GM12878 (cell line): ENCODE data around the gene TAF3. TPM values are rescaled to one million over a fixed set of nuclear protein-coding genes. Genes with fewer than 3 reads are reported as not detected.

Experiments
- BHLHE40 ChIP-seq, 2 experiments: fragments of 450-650 bp in 1 of 2; IDR thresholded peaks; 2 replicates each; pipeline ENCODE4 v1.6.1; 2011 to 2017; ENCODE audit warnings: low read depth in 2 of 2, borderline replicate concordance in 1 of 2, improper control_type of control experiment in 1 of 2, low read length in 1 of 2, mild to moderate bottlenecking in 1 of 2
- DPF2 ChIP-seq: fragments of 450-650 bp; IDR thresholded peaks from 2 replicates; pipeline ENCODE4 v1.6.1; 2017; ENCODE audit warnings: mild to moderate bottlenecking
- FOXM1 ChIP-seq: IDR thresholded peaks from 2 replicates; pipeline ENCODE4 v1.6.1; 2012; ENCODE audit warnings: low read depth, mild to moderate bottlenecking, inconsistent platforms, low read length, moderate library complexity
- GABPA ChIP-seq: IDR thresholded peaks from 2 replicates; pipeline ENCODE4 v1.6.1; 2014; ENCODE audit warnings: antibody characterized with exemption, low read depth, mild to moderate bottlenecking, inconsistent platforms
- HCFC1 ChIP-seq: fragments of 150-350 bp; IDR thresholded peaks from 2 replicates; pipeline ENCODE4 v1.6.1; 2014; ENCODE audit warnings: low read length
- IKZF1 ChIP-seq: fragments of 450-650 bp; conservative IDR thresholded peaks from 2 replicates; pipeline ENCODE4 v1.6.1; 2017; ENCODE audit warnings: antibody characterized with exemption, mild to moderate bottlenecking
- IKZF2 ChIP-seq, 2 experiments: fragments of 450-650 bp; IDR thresholded peaks; 2 replicates each; pipeline ENCODE4 v1.6.1; 2017; ENCODE audit warnings: mild to moderate bottlenecking in 2 of 2, moderate library complexity in 2 of 2
- LARP7 ChIP-seq: fragments of 450-650 bp; IDR thresholded peaks from 2 replicates; pipeline ENCODE4 v1.6.1; 2017; ENCODE audit warnings: mild to moderate bottlenecking
- MEF2A ChIP-seq: IDR thresholded peaks from 2 replicates; pipeline ENCODE4 v1.6.1; 2011; ENCODE audit warnings: low read depth, mild to moderate bottlenecking, low read length, moderate library complexity; ENCODE audit not compliant: insufficient read depth
- MXI1 ChIP-seq: fragments of 150-350 bp; IDR thresholded peaks from 2 replicates; pipeline ENCODE4 v1.6.1; 2011; ENCODE audit warnings: low read depth, mild to moderate bottlenecking, inconsistent platforms, low read length, improper control_type of control experiment
- NR2F1 ChIP-seq: fragments of 450-650 bp; conservative IDR thresholded peaks from 2 replicates; pipeline ENCODE4 v1.6.1; 2017; ENCODE audit warnings: mild to moderate bottlenecking
- RCOR1 ChIP-seq: conservative IDR thresholded peaks from 2 replicates; pipeline ENCODE4 v1.6.1; 2012; ENCODE audit warnings: low read depth, low read length, improper control_type of control experiment
- RUNX3 ChIP-seq: IDR thresholded peaks from 2 replicates; pipeline ENCODE4 v1.6.1; 2012; ENCODE audit warnings: low read length, inconsistent platforms
- SPI1 ChIP-seq: IDR thresholded peaks from 2 replicates; pipeline ENCODE4 v1.6.1; 2011; ENCODE audit warnings: low read depth, mild to moderate bottlenecking, low read length, moderate library complexity, borderline replicate concordance; ENCODE audit not compliant: insufficient read depth
- STAT3 ChIP-seq: IDR thresholded peaks from 2 replicates; pipeline ENCODE4 v1.6.1; 2011; ENCODE audit warnings: low read depth, low read length, improper control_type of control experiment
- ZNF274 ChIP-seq: IDR thresholded peaks from one replicate; pipeline ENCODE4 v1.8.0; 2011; ENCODE audit not compliant: insufficient read length, insufficient read depth
- polyA plus RNA-seq, 11 experiments: library from polyadenylated mRNA; depleted of rRNA in 4 of 11; unstranded in 6 of 11; stranded (reverse) in 5 of 11; fragments of >200 nt; fragmentation: Nextera tagmentation in 4 of 11; fragmentation: Illumina TruSeq in 1 of 11; extraction: Ambion mirVana in 4 of 11; extraction: Trizol in 1 of 11; gene quantifications; 1 replicate in 1 of 11; 2 replicates in 10 of 11; pipeline versions ENCODE4 v1.2.1 to v1.2.3, GENCODE V29; 2011 to 2016; ENCODE audit warnings: inconsistent platforms in 2 of 11, missing spikeins in 2 of 11, low read depth in 1 of 11
- total RNA-seq, 4 experiments: library from RNA; depleted of rRNA in 3 of 4; stranded (reverse); fragments of >200 nt in 3 of 4; fragmentation: Illumina TruSeq in 1 of 4; extraction: Trizol in 1 of 4; gene quantifications; 2 replicates each; pipeline versions ENCODE4 v1.2.1 to v1.2.3, GENCODE V29; 2013 to 2021
- TF ChIP-seq, protein P1 (sequence below): IDR thresholded peaks from 2 replicates; pipeline ENCODE4 v1.6.1; 2012; ENCODE audit warnings: improper control_type of control experiment, low read depth, low read length; ENCODE audit not compliant: insufficient replicate concordance
- TF ChIP-seq, protein P2 (sequence below): IDR thresholded peaks from 2 replicates; pipeline ENCODE4 v1.6.1; 2012; ENCODE audit warnings: low read depth, low read length, improper control_type of control experiment
- TF ChIP-seq, protein P3 (sequence below): fragments of 450-650 bp; IDR thresholded peaks from 2 replicates; pipeline ENCODE4 v1.6.1; 2016; ENCODE audit warnings: mild to moderate bottlenecking
- TF ChIP-seq, protein P4 (sequence below): IDR thresholded peaks from 2 replicates; pipeline ENCODE4 v1.6.1; 2012; ENCODE audit warnings: low read depth, low read length, improper control_type of control experiment
- TF ChIP-seq, protein P5 (sequence below): fragments of 450-650 bp; IDR thresholded peaks from 2 replicates; pipeline ENCODE4 v1.6.1; 2017; ENCODE audit warnings: borderline replicate concordance

The TAF3 gene
- total and polyA plus RNA-seq, 10 of the 15 experiments (the other 5 are each of a cell fraction or from before 2014, with no cell fraction given), result 2.0 to 10.1 (median 3.7) TPM

DNA sequence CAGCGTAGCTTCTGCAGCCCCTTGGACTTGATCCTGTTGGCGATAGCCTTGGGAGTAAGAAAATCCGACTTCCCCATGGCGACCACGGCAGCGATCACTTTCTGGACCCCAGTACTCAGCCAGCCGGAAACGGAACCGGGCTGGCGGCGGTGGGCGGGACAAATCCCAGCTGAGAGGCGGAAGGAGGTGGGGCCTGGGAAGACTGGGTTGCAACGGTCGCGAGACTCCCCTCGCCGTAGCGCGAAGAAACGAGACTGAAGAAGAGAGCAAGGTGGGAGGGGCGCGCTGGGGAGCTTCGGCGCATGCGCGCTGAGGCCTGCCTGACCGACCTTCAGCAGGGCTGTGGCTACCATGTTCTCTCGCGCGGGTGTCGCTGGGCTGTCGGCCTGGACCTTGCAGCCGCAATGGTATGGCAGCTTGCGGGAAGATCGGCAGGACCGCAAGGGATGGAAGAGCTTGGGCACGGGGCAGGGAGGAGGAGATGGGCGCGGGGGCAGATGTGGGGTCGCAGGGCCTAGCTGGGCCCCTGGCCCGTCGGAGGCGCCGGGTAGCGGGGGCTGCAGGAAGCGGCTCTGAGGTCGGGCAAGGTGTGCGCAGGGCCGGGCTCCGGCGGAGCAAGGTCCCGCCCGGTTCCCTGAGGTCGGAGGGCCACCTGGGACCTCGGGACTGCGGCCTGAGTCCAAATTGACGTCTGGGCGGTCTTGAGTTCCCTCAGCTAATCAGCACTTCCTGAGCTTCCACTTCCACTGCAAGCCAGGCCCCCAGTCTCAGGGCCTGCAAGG, 30.3 kb upstream of the TAF3 start, which contains the start of the genes ATP5F1C and KIN (continued):
- TF ChIP-seq, protein P1, sequence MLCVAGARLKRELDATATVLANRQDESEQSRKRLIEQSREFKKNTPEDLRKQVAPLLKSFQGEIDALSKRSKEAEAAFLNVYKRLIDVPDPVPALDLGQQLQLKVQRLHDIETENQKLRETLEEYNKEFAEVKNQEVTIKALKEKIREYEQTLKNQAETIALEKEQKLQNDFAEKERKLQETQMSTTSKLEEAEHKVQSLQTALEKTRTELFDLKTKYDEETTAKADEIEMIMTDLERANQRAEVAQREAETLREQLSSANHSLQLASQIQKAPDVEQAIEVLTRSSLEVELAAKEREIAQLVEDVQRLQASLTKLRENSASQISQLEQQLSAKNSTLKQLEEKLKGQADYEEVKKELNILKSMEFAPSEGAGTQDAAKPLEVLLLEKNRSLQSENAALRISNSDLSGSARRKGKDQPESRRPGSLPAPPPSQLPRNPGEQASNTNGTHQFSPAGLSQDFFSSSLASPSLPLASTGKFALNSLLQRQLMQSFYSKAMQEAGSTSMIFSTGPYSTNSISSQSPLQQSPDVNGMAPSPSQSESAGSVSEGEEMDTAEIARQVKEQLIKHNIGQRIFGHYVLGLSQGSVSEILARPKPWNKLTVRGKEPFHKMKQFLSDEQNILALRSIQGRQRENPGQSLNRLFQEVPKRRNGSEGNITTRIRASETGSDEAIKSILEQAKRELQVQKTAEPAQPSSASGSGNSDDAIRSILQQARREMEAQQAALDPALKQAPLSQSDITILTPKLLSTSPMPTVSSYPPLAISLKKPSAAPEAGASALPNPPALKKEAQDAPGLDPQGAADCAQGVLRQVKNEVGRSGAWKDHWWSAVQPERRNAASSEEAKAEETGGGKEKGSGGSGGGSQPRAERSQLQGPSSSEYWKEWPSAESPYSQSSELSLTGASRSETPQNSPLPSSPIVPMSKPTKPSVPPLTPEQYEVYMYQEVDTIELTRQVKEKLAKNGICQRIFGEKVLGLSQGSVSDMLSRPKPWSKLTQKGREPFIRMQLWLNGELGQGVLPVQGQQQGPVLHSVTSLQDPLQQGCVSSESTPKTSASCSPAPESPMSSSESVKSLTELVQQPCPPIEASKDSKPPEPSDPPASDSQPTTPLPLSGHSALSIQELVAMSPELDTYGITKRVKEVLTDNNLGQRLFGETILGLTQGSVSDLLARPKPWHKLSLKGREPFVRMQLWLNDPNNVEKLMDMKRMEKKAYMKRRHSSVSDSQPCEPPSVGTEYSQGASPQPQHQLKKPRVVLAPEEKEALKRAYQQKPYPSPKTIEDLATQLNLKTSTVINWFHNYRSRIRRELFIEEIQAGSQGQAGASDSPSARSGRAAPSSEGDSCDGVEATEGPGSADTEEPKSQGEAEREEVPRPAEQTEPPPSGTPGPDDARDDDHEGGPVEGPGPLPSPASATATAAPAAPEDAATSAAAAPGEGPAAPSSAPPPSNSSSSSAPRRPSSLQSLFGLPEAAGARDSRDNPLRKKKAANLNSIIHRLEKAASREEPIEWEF, result no peak
- TF ChIP-seq, protein P2, sequence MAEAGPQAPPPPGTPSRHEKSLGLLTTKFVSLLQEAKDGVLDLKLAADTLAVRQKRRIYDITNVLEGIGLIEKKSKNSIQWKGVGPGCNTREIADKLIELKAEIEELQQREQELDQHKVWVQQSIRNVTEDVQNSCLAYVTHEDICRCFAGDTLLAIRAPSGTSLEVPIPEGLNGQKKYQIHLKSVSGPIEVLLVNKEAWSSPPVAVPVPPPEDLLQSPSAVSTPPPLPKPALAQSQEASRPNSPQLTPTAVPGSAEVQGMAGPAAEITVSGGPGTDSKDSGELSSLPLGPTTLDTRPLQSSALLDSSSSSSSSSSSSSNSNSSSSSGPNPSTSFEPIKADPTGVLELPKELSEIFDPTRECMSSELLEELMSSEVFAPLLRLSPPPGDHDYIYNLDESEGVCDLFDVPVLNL, result 0 out of 2 replicates have a peak, but pooled peaks have one; percentile 32
- TF ChIP-seq LARP7 (peak; percentile 79), IKZF2 (IDR thresholded peaks at IDR 0.05) (no peak), RCOR1 (peak; percentile 98), RUNX3 (no peak), ZNF274 (no peak), FOXM1 (no peak), MXI1 (peak; percentile 25; the same call in 1 of the 2 replicates), GABPA (peak; percentile 88), NR2F1 (peak; percentile 41), IKZF1 (peak; percentile 48; the same call in 1 of the 2 replicates), STAT3 (no peak), DPF2 (0 out of 2 replicates have a peak, but pooled peaks have one; percentile 36), BHLHE40 (IDR thresholded peaks at IDR 0.05; ENCODE audit: borderline replicate concordance in 1 of 2, low read depth in 2 of 2, low read length in 1 of 2) (no peak), MEF2A (no peak), HCFC1 (peak; percentile 46; the same call in 1 of the 2 replicates), SPI1 (peak; percentile 46; the same call in 1 of the 2 replicates)
- TF ChIP-seq, protein P3, sequence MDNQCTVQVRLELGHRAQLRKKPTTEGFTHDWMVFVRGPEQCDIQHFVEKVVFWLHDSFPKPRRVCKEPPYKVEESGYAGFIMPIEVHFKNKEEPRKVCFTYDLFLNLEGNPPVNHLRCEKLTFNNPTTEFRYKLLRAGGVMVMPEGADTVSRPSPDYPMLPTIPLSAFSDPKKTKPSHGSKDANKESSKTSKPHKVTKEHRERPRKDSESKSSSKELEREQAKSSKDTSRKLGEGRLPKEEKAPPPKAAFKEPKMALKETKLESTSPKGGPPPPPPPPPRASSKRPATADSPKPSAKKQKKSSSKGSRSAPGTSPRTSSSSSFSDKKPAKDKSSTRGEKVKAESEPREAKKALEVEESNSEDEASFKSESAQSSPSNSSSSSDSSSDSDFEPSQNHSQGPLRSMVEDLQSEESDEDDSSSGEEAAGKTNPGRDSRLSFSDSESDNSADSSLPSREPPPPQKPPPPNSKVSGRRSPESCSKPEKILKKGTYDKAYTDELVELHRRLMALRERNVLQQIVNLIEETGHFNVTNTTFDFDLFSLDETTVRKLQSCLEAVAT, result 0 out of 2 replicates have a peak, but pooled peaks have one; percentile 23
- TF ChIP-seq, protein P4, sequence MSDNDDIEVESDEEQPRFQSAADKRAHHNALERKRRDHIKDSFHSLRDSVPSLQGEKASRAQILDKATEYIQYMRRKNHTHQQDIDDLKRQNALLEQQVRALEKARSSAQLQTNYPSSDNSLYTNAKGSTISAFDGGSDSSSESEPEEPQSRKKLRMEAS, result 0 out of 2 replicates have a peak, but pooled peaks have one; percentile 14
- TF ChIP-seq, protein P5, sequence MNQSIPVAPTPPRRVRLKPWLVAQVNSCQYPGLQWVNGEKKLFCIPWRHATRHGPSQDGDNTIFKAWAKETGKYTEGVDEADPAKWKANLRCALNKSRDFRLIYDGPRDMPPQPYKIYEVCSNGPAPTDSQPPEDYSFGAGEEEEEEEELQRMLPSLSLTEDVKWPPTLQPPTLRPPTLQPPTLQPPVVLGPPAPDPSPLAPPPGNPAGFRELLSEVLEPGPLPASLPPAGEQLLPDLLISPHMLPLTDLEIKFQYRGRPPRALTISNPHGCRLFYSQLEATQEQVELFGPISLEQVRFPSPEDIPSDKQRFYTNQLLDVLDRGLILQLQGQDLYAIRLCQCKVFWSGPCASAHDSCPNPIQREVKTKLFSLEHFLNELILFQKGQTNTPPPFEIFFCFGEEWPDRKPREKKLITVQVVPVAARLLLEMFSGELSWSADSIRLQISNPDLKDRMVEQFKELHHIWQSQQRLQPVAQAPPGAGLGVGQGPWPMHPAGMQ, result peak; percentile 85
